HFF-Myc (cell line): ENCODE results near the gene LIMCH1.

ENCODE experiments used
- DNase-seq: peaks from one replicate; pipeline ENCODE4 v3.0.0-alpha.2; 2011; ENCODE audit warnings: low read depth; ENCODE audit errors: extremely low read depth
- H3K4me3 ChIP-seq: replicated peaks from 2 replicates; pipeline ENCODE4 v1.5.1; 2011; ENCODE audit warnings: low read depth, mild to moderate bottlenecking, control low read depth, low read length
- TF ChIP-seq, protein P1 (sequence below): IDR thresholded peaks from 2 replicates; pipeline ENCODE4 v1.5.1; 2012; ENCODE audit warnings: mild to moderate bottlenecking, low read depth, low read length, control low read depth; ENCODE audit errors: missing control alignments

LIMCH1 gene

DNA sequence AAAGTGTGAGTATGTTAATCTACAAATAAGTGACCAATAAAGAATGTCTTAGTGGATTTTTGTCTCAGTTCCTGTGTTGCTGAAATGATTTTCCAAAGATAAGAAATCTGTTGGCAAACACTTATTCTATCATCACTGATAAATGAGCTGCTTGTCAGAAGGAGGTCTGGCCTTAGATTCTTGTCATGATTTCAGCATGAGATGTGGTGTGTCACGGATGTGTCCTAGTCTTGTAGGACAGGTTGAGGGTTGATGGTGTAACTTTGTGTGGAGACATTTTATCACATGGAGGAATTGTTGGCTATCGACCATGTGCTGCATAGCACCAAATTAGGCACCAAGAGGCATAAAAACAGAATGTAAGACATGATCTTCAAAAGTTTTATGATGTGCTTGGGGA is 31.8 kb upstream of the LIMCH1 start:
- no peak for DNase-seq
- TF ChIP-seq, protein P1, sequence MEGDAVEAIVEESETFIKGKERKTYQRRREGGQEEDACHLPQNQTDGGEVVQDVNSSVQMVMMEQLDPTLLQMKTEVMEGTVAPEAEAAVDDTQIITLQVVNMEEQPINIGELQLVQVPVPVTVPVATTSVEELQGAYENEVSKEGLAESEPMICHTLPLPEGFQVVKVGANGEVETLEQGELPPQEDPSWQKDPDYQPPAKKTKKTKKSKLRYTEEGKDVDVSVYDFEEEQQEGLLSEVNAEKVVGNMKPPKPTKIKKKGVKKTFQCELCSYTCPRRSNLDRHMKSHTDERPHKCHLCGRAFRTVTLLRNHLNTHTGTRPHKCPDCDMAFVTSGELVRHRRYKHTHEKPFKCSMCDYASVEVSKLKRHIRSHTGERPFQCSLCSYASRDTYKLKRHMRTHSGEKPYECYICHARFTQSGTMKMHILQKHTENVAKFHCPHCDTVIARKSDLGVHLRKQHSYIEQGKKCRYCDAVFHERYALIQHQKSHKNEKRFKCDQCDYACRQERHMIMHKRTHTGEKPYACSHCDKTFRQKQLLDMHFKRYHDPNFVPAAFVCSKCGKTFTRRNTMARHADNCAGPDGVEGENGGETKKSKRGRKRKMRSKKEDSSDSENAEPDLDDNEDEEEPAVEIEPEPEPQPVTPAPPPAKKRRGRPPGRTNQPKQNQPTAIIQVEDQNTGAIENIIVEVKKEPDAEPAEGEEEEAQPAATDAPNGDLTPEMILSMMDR, result no peak
- no peak overlapping the region for H3K4me3 ChIP-seq

DNA sequence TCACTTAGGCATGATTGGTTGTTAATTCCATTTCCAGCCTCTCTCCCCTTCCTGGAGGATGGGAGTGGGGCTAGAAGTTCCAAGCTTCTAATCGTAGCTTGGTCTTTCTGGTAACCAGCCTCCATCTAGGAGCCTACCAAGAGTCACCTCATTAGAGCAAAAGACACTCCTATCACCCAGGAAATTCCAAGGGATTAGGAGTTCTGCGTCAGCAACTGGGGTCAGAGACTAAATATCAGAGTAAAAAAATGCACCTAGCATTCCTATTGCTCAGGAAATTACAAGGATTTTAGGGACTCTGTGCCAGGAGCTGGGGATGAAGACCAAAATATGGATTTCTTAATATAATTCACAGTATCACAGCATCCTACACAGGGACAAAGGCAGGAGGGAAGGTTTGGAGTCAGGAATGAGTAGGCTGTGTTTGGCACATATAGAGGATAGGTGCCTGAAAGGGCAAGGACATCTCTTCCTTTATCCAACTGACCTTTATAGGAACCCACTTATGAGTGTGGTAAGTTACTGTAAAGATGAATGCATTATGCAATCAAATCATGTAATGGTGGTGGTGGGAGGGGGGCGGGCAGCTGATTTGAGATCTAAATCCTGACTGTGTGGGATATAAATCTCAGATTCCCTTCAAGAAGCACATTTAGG is 30.5 kb upstream of the LIMCH1 start:
- H3K4me3 ChIP-seq, result no peak overlapping the region
- DNase-seq, result no peak
- TF ChIP-seq, protein P1, result no peak

DNA sequence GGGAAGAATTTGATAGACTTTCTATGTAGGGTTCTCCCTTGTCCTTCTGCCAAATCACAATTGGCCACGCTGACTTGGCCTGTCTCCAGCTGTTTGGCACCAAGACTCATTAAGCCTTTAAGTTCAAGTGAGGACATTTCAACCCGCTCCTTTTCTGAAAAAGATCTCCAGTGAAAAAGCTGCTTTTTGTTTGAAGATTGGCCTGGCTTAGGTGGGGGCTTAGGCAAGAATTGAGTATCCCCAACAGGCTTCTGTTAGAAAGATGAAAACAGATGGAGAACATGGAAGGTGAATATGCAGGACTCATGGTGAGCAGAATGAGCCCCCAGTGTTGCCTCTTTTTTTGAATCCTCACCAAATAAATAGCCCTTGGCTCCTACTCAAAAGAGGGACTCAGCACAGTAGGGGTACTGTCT is 28.5 kb upstream of the LIMCH1 start:
- TF ChIP-seq, protein P1, result no peak
- no peak for DNase-seq
- no peak overlapping the region for H3K4me3 ChIP-seq

DNA sequence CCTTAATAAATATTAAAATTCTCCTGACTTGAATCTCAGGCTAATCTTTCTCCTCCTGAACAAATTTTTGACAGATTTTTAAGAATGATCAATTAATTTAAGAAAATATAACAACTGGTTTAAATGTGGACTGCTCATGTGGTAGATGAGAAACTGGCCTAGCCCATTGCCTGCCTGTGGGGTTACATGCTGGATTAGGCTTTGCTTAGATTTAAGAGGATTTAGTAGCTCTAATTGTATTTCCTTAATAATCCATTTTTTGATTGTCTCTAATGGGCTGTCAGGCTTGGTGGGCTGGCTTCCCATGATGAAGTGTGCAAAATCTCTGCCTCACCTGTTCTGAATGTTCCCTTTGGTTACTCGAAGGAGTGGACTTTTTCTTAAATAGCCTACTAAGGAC is 27.8 kb upstream of the LIMCH1 start:
- DNase-seq, result no peak
- TF ChIP-seq, protein P1, result no peak

DNA sequence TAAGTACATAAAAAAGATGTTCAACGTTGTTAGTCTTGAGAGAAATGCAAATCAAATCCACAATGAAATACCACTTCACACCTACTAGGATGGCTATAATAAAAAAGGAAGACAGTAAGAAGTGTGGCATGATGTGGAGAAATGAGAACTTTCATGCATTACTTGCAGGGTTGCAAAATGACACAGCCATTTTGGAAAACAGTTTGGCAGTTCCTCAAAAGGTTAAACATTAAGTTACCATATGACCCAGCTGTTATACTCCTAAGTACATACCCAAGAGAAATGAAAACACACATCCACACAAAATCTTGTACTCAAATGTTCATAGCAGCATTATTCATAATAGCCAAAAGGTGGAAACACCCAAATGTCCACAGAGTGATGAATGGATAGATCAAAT is 25.8 kb upstream of the LIMCH1 start:
- no peak for DNase-seq
- TF ChIP-seq, protein P1, result no peak
- no peak overlapping the region for H3K4me3 ChIP-seq

More for the DNA sequence above, 27.8 kb upstream of the LIMCH1 start:
- no peak overlapping the region for H3K4me3 ChIP-seq

DNA sequence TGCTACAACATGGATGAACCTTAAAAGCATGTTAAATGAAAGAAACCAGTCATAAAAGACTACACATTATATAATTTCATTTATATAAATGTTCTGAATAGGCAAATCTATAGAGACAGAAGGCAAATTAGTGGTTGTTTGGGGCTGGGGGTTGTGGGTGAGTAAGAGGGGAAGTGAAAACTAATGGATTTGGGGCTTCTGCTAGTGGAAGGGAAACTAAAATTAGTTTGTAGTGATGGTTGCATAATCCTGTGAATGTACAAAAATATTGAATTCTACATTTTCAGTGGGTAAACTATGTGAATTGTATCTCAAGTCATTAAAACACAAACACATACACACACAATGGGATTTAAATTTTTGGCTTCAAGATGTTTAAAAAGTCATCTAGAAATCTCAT is 25.4 kb upstream of the LIMCH1 start:
- TF ChIP-seq, protein P1, result no peak
- DNase-seq, result no peak
- H3K4me3 ChIP-seq, result no peak overlapping the region

DNA sequence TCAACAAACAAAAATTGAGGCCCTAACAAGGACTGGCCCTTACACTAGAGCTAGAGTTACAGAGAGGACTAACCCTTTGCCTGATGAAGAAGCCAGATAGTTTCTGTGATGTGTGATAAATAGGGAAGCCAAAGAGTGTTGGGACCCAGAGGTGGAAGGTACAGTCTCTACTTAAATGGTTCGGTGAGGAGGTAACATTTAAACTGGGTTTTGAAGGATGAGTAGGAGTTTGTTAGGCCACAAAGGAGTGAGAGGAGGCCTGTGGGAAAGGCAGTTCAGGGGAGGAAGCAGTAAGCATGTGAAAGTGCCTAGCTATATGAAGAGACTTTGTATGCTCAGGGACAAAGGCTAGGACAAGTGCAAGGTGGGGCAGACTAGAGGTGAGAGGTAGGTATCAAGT is 23.8 kb upstream of the LIMCH1 start:
- H3K4me3 ChIP-seq, result no peak overlapping the region
- DNase-seq, result no peak
- TF ChIP-seq, protein P1, result no peak
